HepG2 (cell line): ENCODE results near the gene NOS2. TPM values are rescaled to one million over a fixed set of nuclear protein-coding genes. Genes with fewer than 3 reads are reported as not detected.
"Not testable (repeated sequence)": the region's sequence is repeated elsewhere in the genome, so short reads cannot be mapped to it uniquely, and the experiment has no call there.

Experiments
- ATAC-seq: fragments of 200-7000 bp; cut with Tn5 transposase; 3 replicates; pipeline ENCODE4 v1.9.1; 2020; ENCODE audit warnings: mild to moderate bottlenecking, moderate library complexity
- BruUV-seq: library from RNA; stranded (reverse); fragments of 400-500 nt; replicated peaks from 2 replicates; lab custom pipeline; 2021; lab: Mats Ljungman, UMichigan
- CTCF ChIA-PET: fragments of 300-600 bp; formaldehyde crosslinking; extraction: SDS; loops from one replicate; lab custom pipeline; 2021; ENCODE audit warnings: low total read pairs, inconsistent platforms, low intra/inter-chr PET ratio; lab: Yijun Ruan, JAX
- POLR2A ChIA-PET: fragments of 350-600 bp; sonication (Branson Sonifier 250); formaldehyde crosslinking; loops from one replicate; lab custom pipeline; 2020; ENCODE audit warnings: antibody characterized with exemption, inconsistent platforms; lab: Yijun Ruan, JAX
- DNase-seq: peaks from one replicate; pipeline ENCODE4 v3.0.0-alpha.2; 2015; ENCODE audit warnings: low spot score
- FAIRE-seq: peaks from 3 replicates; lab custom pipeline; 2011; peaks lifted over from hg19 to GRCh38; lab: Jason Lieb, UNC
- H2AFZ ChIP-seq: one replicate; pipeline ENCODE4 v1.6.1; 2011; ENCODE audit warnings: low read length, inconsistent platforms
- H3K27ac ChIP-seq: fragments of 300-600 bp; 3 replicates; pipeline ENCODE4 v1.8.0; 2011; ENCODE audit warnings: mixed run types, mild to moderate bottlenecking, mixed read lengths, low read length, inconsistent platforms; ENCODE audit not compliant: insufficient read depth; ENCODE audit errors: extremely low read length
- H3K27me3 ChIP-seq, 2 experiments: fragments of 200-600 bp in 1 of 2; 2 replicates in 1 of 2; 3 replicates in 1 of 2; pipeline versions ENCODE4 v1.6.0 to v1.8.0; 2011; ENCODE audit warnings: low read length in 2 of 2, mild to moderate bottlenecking in 2 of 2, moderate library complexity in 2 of 2, inconsistent platforms in 1 of 2; ENCODE audit not compliant: insufficient read depth in 2 of 2, control insufficient read depth in 1 of 2
- H3K36me3 ChIP-seq, 2 experiments: fragments of 200-600 bp in 1 of 2; replicated peaks in 1 of 2; 2 replicates in 1 of 2; 3 replicates in 1 of 2; pipeline versions ENCODE4 v1.5.1 to v1.8.0; 2011; ENCODE audit warnings: low read length in 2 of 2, inconsistent platforms in 1 of 2; ENCODE audit not compliant: insufficient read depth in 2 of 2, control insufficient read depth in 1 of 2
- H3K4me1 ChIP-seq: 2 replicates; pipeline ENCODE4 v1.5.1; 2012; ENCODE audit warnings: low read length, inconsistent platforms; ENCODE audit not compliant: insufficient read depth
- H3K4me2 ChIP-seq: 2 replicates; pipeline ENCODE4 v1.6.0; 2011; ENCODE audit warnings: low read depth, low read length, inconsistent platforms
- H3K4me3 ChIP-seq, 3 experiments: fragments of 200-600 bp in 1 of 3; sonication (generic), shearing (Covaris generic) in 1 of 3; replicated peaks in 1 of 3; 2 replicates each; pipeline ENCODE4 v1.5.1; 2011 to 2016; ENCODE audit warnings: low read length in 3 of 3, inconsistent platforms in 2 of 3, low read depth in 2 of 3, mild to moderate bottlenecking in 2 of 3, control low read depth in 1 of 3, mixed read lengths in 1 of 3; ENCODE audit not compliant: insufficient read depth in 1 of 3
- H3K79me2 ChIP-seq: one replicate; pipeline ENCODE4 v1.6.1; 2011; ENCODE audit warnings: low read length, inconsistent platforms; ENCODE audit not compliant: insufficient read depth
- H3K9ac ChIP-seq: 2 replicates; pipeline ENCODE4 v1.6.0; 2011; ENCODE audit warnings: mild to moderate bottlenecking, low read depth, low read length, inconsistent platforms; ENCODE audit not compliant: insufficient read depth
- H3K9me3 ChIP-seq: 2 replicates; pipeline ENCODE4 v1.5.1; 2012; ENCODE audit warnings: mild to moderate bottlenecking, low read length
- H4K20me1 ChIP-seq: 2 replicates; pipeline ENCODE4 v1.6.0; 2011; ENCODE audit warnings: inconsistent platforms, mild to moderate bottlenecking, low read length, moderate library complexity; ENCODE audit not compliant: insufficient read depth
- ARNTL ChIP-seq: sonication (generic); formaldehyde crosslinking; IDR thresholded peaks from 2 replicates; pipeline ENCODE4 v1.4.0; 2020; ENCODE audit warnings: mild to moderate bottlenecking, missing genetic modification reagents
- MYNN ChIP-seq: sonication (generic); formaldehyde crosslinking; IDR thresholded peaks from 2 replicates; pipeline ENCODE4 v1.4.0; 2020; ENCODE audit warnings: mild to moderate bottlenecking, low read depth, missing genetic modification reagents
- PLRG1 ChIP-seq: fragments of 450-650 bp; conservative IDR thresholded peaks from 2 replicates; pipeline ENCODE4 v1.6.1; 2016
- TCF7 ChIP-seq: sonication (generic); IDR thresholded peaks from 2 replicates; pipeline ENCODE4 v1.6.1; 2016; ENCODE audit warnings: antibody characterized with exemption, low read depth
- ZNF354B ChIP-seq: sonication (generic); formaldehyde crosslinking; IDR thresholded peaks from 2 replicates; pipeline ENCODE4 v1.8.0; 2022; ENCODE audit warnings: mild to moderate bottlenecking, missing genetic modification reagents
- ZNF382 ChIP-seq: sonication (generic); formaldehyde crosslinking; IDR thresholded peaks from 2 replicates; pipeline ENCODE4 v1.5.0; 2020; ENCODE audit warnings: missing genetic modification reagents, mild to moderate bottlenecking, borderline replicate concordance
- ZNF7 ChIP-seq: IDR thresholded peaks from 2 replicates; pipeline ENCODE4 v1.6.1; 2016; ENCODE audit warnings: missing biosample characterization, missing genetic modification reagents
- WGBS: methylation state at CpG from one replicate; pipeline ENCODE4 v1.1.6; 2017; ENCODE audit warnings: low lambda C conversion rate; 5-methylcytosine and 5-hydroxymethylcytosine counted together
- in situ Hi-C: cut with HindIII; loops from 2 replicates; pipeline ENCODE4 v1.10.0; 2017; ENCODE audit warnings: low pct_unique_long_range_greater_than_20kb; ENCODE audit not compliant: extremely low pct_ligation_motif_present
- intact Hi-C: fragments of 100-400 bp; cut with micrococcal nuclease; formaldehyde crosslinking; loops from one replicate; pipeline ENCODE4 v1.10.0; 2022; ENCODE audit not compliant: unreplicated experiment
- polyA plus RNA-seq, 8 experiments: library from polyadenylated mRNA; depleted of rRNA in 3 of 8; stranded (reverse) in 7 of 8; unstranded in 1 of 8; fragments of >200 nt; fragmentation: Illumina TruSeq in 4 of 8; extraction: Trizol in 4 of 8; gene quantifications; 2 replicates each; pipeline versions ENCODE4 v1.2.1 to v1.2.3, GENCODE V29; 2011 to 2016; ENCODE audit warnings: low read depth in 4 of 8, missing spikeins in 1 of 8, mixed read lengths in 1 of 8; ENCODE audit not compliant: insufficient read depth in 1 of 8
- total RNA-seq, 5 experiments: library from RNA; depleted of rRNA; stranded (reverse); fragments of >200 nt; fragmentation: Illumina TruSeq; extraction: Trizol; gene quantifications; 2 replicates each; pipeline ENCODE4 v1.2.3, GENCODE V29; 2016; ENCODE audit warnings: low read depth in 1 of 5
- TF ChIP-seq, protein P1 (sequence below): IDR thresholded peaks from 2 replicates; pipeline ENCODE4 v1.6.1; 2018; ENCODE audit warnings: missing genetic modification reagents, mild to moderate bottlenecking, missing compliant biosample characterization
- TF ChIP-seq, protein P2 (sequence below): sonication (generic); formaldehyde crosslinking; IDR thresholded peaks from 2 replicates; pipeline ENCODE4 v1.5.0; 2020; ENCODE audit warnings: mild to moderate bottlenecking, missing genetic modification reagents, borderline replicate concordance

Gene NOS2
- total and polyA plus RNA-seq, 2 of the 13 experiments (the other 11 are each of a cell fraction or from before 2014, with no cell fraction given) = 0.02 TPM; not detected in 1

DNA sequence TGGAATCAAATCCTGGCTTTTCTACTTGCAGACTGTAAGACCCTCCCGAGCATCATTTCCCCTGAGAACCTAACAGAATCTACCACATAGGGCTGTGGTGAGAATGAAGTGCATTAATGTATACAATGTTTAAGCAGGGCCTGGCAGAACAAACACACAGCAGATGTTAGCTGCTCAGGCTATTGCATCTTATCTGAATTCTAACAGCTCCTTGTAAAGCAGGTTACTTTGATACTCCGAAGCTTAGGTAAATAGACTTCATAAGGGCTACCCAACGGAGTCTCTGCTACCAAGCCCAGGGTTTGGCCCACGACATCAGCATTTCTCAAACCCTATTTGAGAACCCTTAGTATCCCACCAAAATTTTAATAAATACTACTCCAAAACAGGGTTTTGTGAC lies 24.4 kb upstream of the NOS2 start (continued):
- TF ChIP-seq MYNN = no peak
- TF ChIP-seq ZNF354B (CRISPR knock-in tag) = no peak
- no peak for TF ChIP-seq ZNF382
- TF ChIP-seq, all 625 proteins: peak for 0

DNA sequence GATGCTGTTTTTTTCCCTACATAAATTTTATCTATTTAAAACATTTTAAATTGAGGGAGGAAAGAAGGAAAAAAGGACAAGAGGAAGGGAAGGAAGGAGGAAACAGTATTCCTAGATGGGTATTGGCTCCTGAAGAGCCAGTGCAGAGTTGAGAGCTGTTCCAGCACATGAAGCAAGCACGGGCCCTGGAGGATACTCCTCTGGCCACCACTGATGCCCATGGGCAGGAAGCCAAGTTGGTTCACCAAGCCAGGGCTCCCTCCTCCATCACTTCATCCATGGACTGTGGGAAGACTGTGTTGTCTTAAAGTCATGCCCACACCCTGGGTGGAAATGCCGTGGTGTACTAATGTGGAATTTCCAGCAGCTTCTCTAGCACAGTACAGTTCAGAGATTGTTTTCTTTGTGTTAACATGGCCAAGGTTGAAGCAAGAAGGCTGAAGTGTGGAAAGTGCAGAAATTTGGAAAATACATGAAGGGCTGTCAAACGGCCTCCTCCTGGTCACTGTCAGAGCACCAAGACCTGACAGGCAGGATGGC lies 23.9 kb upstream of the NOS2 start:
- FAIRE-seq (no peak), DNase-seq (no peak), ATAC-seq (no peak)
- no peak overlapping the region for H3K4me2 ChIP-seq
- H3K79me2 ChIP-seq = no peaks in the 10 kb centered on the region
- ChIA-PET POLR2A (no interaction called here), CTCF (no interaction called here)
- no peak overlapping the region for H3K4me3 ChIP-seq
- no peak overlapping the region for H3K9ac ChIP-seq
- no peaks in the 10 kb centered on the region for H4K20me1 ChIP-seq
- no peak overlapping the region for H2AFZ ChIP-seq
- BruUV-seq = no TSS peak
- intact Hi-C loops = no loop called here
- in situ Hi-C loops = no loop called here
- TF ChIP-seq ZNF7 (CRISPR knock-in tag) (no peak), PLRG1 (no peak), TCF7 (no peak), ARNTL (CRISPR knock-in tag) (no peak)
- TF ChIP-seq, protein P1, sequence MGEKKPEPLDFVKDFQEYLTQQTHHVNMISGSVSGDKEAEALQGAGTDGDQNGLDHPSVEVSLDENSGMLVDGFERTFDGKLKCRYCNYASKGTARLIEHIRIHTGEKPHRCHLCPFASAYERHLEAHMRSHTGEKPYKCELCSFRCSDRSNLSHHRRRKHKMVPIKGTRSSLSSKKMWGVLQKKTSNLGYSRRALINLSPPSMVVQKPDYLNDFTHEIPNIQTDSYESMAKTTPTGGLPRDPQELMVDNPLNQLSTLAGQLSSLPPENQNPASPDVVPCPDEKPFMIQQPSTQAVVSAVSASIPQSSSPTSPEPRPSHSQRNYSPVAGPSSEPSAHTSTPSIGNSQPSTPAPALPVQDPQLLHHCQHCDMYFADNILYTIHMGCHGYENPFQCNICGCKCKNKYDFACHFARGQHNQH (CRISPR knock-in tag) = no peak
- TF ChIP-seq, protein P2, sequence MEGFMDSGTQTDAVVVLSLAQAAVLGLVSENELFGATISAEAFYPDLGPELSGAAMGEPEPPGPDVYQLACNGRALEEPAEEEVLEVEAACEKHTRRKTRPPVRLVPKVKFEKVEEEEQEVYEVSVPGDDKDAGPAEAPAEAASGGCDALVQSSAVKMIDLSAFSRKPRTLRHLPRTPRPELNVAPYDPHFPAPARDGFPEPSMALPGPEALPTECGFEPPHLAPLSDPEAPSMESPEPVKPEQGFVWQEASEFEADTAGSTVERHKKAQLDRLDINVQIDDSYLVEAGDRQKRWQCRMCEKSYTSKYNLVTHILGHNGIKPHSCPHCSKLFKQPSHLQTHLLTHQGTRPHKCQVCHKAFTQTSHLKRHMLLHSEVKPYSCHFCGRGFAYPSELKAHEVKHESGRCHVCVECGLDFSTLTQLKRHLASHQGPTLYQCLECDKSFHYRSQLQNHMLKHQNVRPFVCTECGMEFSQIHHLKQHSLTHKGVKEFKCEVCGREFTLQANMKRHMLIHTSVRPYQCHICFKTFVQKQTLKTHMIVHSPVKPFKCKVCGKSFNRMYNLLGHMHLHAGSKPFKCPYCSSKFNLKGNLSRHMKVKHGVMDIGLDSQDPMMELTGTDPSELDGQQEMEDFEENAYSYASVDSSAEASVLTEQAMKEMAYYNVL (CRISPR knock-in tag) = no peak
- no peaks in the 10 kb centered on the region for H3K36me3 ChIP-seq
- no peaks in the 10 kb centered on the region; the same call in 1 of the 2 replicates for H3K9me3 ChIP-seq
- 19% methylated on average over 3 of the region's 3 CpGs for WGBS
- no peaks in the 10 kb centered on the region for H3K27me3 ChIP-seq
- H3K27ac ChIP-seq = no peak overlapping the region
- no peaks in the 10 kb centered on the region for H3K4me1 ChIP-seq

DNA sequence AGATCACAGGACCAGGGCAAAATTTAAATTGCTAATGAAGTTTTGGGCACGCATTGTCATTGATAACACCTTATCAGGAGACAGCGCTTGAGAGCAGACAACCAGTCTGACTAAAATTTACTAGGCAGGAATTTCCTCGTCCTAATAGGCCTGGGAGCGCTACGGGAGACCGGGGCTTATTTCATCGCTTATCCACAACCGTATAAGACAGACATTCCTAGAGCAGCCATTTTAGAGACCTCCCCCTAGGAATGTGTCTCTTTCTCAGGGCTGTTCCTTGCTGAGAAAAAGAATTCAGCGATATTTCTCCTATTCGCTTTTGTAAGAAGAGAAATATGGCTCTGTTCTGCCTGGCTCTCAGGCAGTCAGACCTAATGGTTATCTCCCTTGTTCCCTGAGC lies 21.8 kb upstream of the NOS2 start:
- POLR2A ChIA-PET, H3K79me2 ChIP-seq, intact Hi-C loops, DNase-seq, H3K4me1 ChIP-seq, FAIRE-seq, H3K27ac ChIP-seq, H3K9me3 ChIP-seq, H3K4me2 ChIP-seq, ATAC-seq, H3K4me3 ChIP-seq, H3K27me3 ChIP-seq, in situ Hi-C loops, H3K36me3 ChIP-seq, H3K9ac ChIP-seq, BruUV-seq, H4K20me1 ChIP-seq, H2AFZ ChIP-seq, CTCF ChIA-PET: not testable (repeated sequence)
- 67% methylated on average over 10 of the region's 10 CpGs for WGBS
